ENCODE measurements around the gene GPR142.

GRCh38 chr17:74386386-74386785 is 19.1 kb downstream of the GPR142 start:
- TF ChIP-seq NR2F2 (IDR thresholded peaks at IDR 0.05), result peak; percentile 58
- TF ChIP-seq CTCF (IDR thresholded peaks at IDR 0.05; ENCODE audit: low read depth, low read length, missing input control), result no peak
- no peak for TF ChIP-seq SP1 (IDR thresholded peaks at IDR 0.05)
- no peak for TF ChIP-seq RXRA (IDR thresholded peaks at IDR 0.05)
- TF ChIP-seq RAD21 (IDR thresholded peaks at IDR 0.05), result no peak
- TF ChIP-seq FOXA1 (IDR thresholded peaks at IDR 0.05), result no peak
- TF ChIP-seq ATF3 (IDR thresholded peaks at IDR 0.05), result no peak
- TF ChIP-seq JUND (IDR thresholded peaks at IDR 0.05), result peak in 1 of 2 donors; percentile 19

Measured in liver (tissue), 3 donors.